ENCODE measurements around the gene SGSM2. TPM values are rescaled to one million over a fixed set of nuclear protein-coding genes. Genes with fewer than 3 reads are reported as not detected.

SGSM2 gene
- total and polyA plus RNA-seq, 2 of the 8 experiments (the other 6 are each of a cell fraction or from before 2014, with no cell fraction given), result 44.5 to 77.7 TPM

- H3K9me3 ChIP-seq (ENCODE audit: insufficient read depth in 2 of 2, low read depth in 1 of 2, low read length in 1 of 2), result no peaks in the 10 kb centered on the region
- H3K27me3 ChIP-seq (replicated peaks in 1 of 4; ENCODE audit: control insufficient read depth in 3 of 4, extremely low read depth in 1 of 4, insufficient read depth in 3 of 4, low read length in 3 of 4), result no peaks in the 10 kb centered on the region
- H2BK120ac ChIP-seq (replicated peaks; ENCODE audit: low read depth, low read length), result no peak overlapping the region
- WGBS, 2 experiments (ENCODE audit: extremely low coverage in 1 of 2, insufficient coverage in 1 of 2, insufficient read length in 1 of 2, insufficient replicate concordance in 2 of 2, low coverage in 1 of 2, low lambda C conversion rate in 2 of 2, missing lambda C conversion rate in 1 of 2), result 96% methylated on average over 22 of the region's 22 CpGs; no CpG with 5 or more reads in 1 of the 2 experiments
- no peak overlapping the region for H3K9ac ChIP-seq (replicated peaks in 1 of 4; ENCODE audit: extremely low read depth in 1 of 4, low read depth in 3 of 4, low read length in 3 of 4)
- no peak overlapping the region for H3K4me2 ChIP-seq (ENCODE audit: insufficient read depth in 1 of 2, low read depth in 2 of 2, low read length in 2 of 2)
- FAIRE-seq (no peak), DNase-seq (ENCODE audit: low read depth in 1 of 2, low spot score in 2 of 2) (no peak)
- no peak overlapping the region for H2AFZ ChIP-seq (ENCODE audit: low read length)
- ChIA-PET CTCF (ENCODE audit: partially characterized antibody) (no interaction called here), POLR2A (ENCODE audit: partially characterized antibody) (no interaction called here)
- no peak overlapping the region for H3K27ac ChIP-seq (ENCODE audit: low read depth, low read length)
- H3K14ac ChIP-seq (ENCODE audit: insufficient read length), result no peak overlapping the region
- no peak overlapping the region for H3K56ac ChIP-seq (replicated peaks; ENCODE audit: insufficient read length, low read depth, low read length)
- no peak overlapping the region for H2AK5ac ChIP-seq (ENCODE audit: low read depth, low read length)
- H3K4ac ChIP-seq (replicated peaks; ENCODE audit: insufficient read length, low read depth, low read length), result no peak overlapping the region
- no peak overlapping the region for H3K4me3 ChIP-seq (ENCODE audit: extremely low read depth in 1 of 4, insufficient read depth in 2 of 4, low read depth in 3 of 4, low read length in 4 of 4)
- peaks cover 3 to 29% (median 16%) of the 10 kb centered on the region in 4 experiments; a peak in 6 of 8 replicates for H3K36me3 ChIP-seq (ENCODE audit: control insufficient read depth in 2 of 4, insufficient read depth in 4 of 4, low read length in 3 of 4)
- H3K79me2 ChIP-seq (ENCODE audit: control insufficient read depth in 1 of 2, insufficient read depth in 2 of 2, low read length in 2 of 2), result peaks cover 0 to 15% of the 10 kb centered on the region in 2 experiments; a peak in 3 of 4 replicates
- no peak overlapping the region for H4K8ac ChIP-seq (ENCODE audit: extremely low read depth, insufficient read depth, low read length)
- TF ChIP-seq SP1 (IDR thresholded peaks at IDR 0.05; ENCODE audit: low read depth, low read length), result no peak
- no peak for TF ChIP-seq POLR2AphosphoS5 (IDR thresholded peaks at IDR 0.05; ENCODE audit: low read depth, low read length)
- no peak for TF ChIP-seq ATF3 (IDR thresholded peaks at IDR 0.05; ENCODE audit: insufficient read depth, low read depth, low read length)
- TF ChIP-seq POLR2A (IDR thresholded peaks at IDR 0.05; ENCODE audit: control extremely low read depth in 1 of 2, low read depth in 2 of 2, low read length in 2 of 2), result no peak
- no peak for TF ChIP-seq POU5F1 (IDR thresholded peaks at IDR 0.05; ENCODE audit: low read depth, low read length)
- no peak for TF ChIP-seq HDAC6 (IDR thresholded peaks at IDR 0.05; ENCODE audit: low read depth, low read length)
- no peak for TF ChIP-seq HDAC2 (IDR thresholded peaks at IDR 0.05; ENCODE audit: borderline replicate concordance in 1 of 2, low read depth in 2 of 2, low read length in 2 of 2)
- no peak for TF ChIP-seq GTF2F1 (IDR thresholded peaks at IDR 0.05; ENCODE audit: borderline replicate concordance, low read depth, low read length)
- no peak for TF ChIP-seq ASH2L (IDR thresholded peaks at IDR 0.05; ENCODE audit: low read length)
- TF ChIP-seq SUZ12 (IDR thresholded peaks at IDR 0.05; ENCODE audit: low read length), result no peak
- TF ChIP-seq BACH1 (IDR thresholded peaks at IDR 0.05; ENCODE audit: low read length), result no peak
- no peak for TF ChIP-seq BCL11A (IDR thresholded peaks at IDR 0.05; ENCODE audit: low read depth in 2 of 2, low read length in 2 of 2)
- TF ChIP-seq KDM1A (IDR thresholded peaks at IDR 0.05; ENCODE audit: borderline replicate concordance, low read length), result no peak
- H3K4me1 ChIP-seq (replicated peaks in 1 of 4; ENCODE audit: control insufficient read depth in 3 of 4, insufficient read depth in 4 of 4, low read length in 3 of 4), result peaks cover 0 to 2% (median 0%) of the 10 kb centered on the region in 4 experiments; a peak in 2 of 7 replicates
- no peak overlapping the region for H2BK12ac ChIP-seq (ENCODE audit: low read depth, low read length)
- H2BK5ac ChIP-seq (ENCODE audit: low read depth, low read length), result no peak overlapping the region
- no peak overlapping the region for H3K23ac ChIP-seq (ENCODE audit: insufficient read length)
- no peak overlapping the region for H2BK20ac ChIP-seq (ENCODE audit: low read length)
- peaks cover 3 to 13% of the 10 kb centered on the region in 2 experiments for H4K20me1 ChIP-seq (replicated peaks in 1 of 2; ENCODE audit: control insufficient read depth in 1 of 2, insufficient read depth in 2 of 2, low read length in 2 of 2)
- peaks cover 6% of the 10 kb centered on the region; the same call in 1 of the 2 replicates for H3K79me1 ChIP-seq (ENCODE audit: low read depth, low read length)
- no peak overlapping the region for H3K18ac ChIP-seq (ENCODE audit: extremely low read depth, low read length)
- H3K23me2 ChIP-seq (ENCODE audit: low read depth, low read length), result peaks cover 3% of the 10 kb centered on the region
- no peak overlapping the region for H2BK15ac ChIP-seq (ENCODE audit: low read length)
- no peak overlapping the region for H4K91ac ChIP-seq (replicated peaks; ENCODE audit: insufficient read length, low read length)
- no peak overlapping the region for H4K5ac ChIP-seq (ENCODE audit: insufficient read length, low read depth, low read length)
Measured at GRCh38 chr17:2299756-2300155, 37.5 kb upstream of the SGSM2 start.

Measured in H1 (cell line).